GM12878 (cell line): ENCODE results near the gene PARP1. TPM values are rescaled to one million over a fixed set of nuclear protein-coding genes. Genes with fewer than 3 reads are reported as not detected.

Experiments
- CUX1 ChIP-seq: IDR thresholded peaks from 2 replicates; pipeline ENCODE4 v1.6.1; 2012; ENCODE audit warnings: improper control_type of control experiment, low read depth, low read length; ENCODE audit not compliant: insufficient replicate concordance
- NFIC ChIP-seq: IDR thresholded peaks from 2 replicates; pipeline ENCODE4 v1.6.1; 2012; ENCODE audit warnings: low read depth, mild to moderate bottlenecking, inconsistent platforms, low read length, moderate library complexity
- REST ChIP-seq: IDR thresholded peaks from 2 replicates; pipeline ENCODE4 v1.6.1; 2012; ENCODE audit warnings: mild to moderate bottlenecking, low read depth, low read length
- polyA plus RNA-seq, 11 experiments: library from polyadenylated mRNA; depleted of rRNA in 4 of 11; unstranded in 6 of 11; stranded (reverse) in 5 of 11; fragments of >200 nt; fragmentation: Nextera tagmentation in 4 of 11; fragmentation: Illumina TruSeq in 1 of 11; extraction: Ambion mirVana in 4 of 11; extraction: Trizol in 1 of 11; gene quantifications; 1 replicate in 1 of 11; 2 replicates in 10 of 11; pipeline versions ENCODE4 v1.2.1 to v1.2.3, GENCODE V29; 2011 to 2016; ENCODE audit warnings: inconsistent platforms in 2 of 11, missing spikeins in 2 of 11, low read depth in 1 of 11
- total RNA-seq, 4 experiments: library from RNA; depleted of rRNA in 3 of 4; stranded (reverse); fragments of >200 nt in 3 of 4; fragmentation: Illumina TruSeq in 1 of 4; extraction: Trizol in 1 of 4; gene quantifications; 2 replicates each; pipeline versions ENCODE4 v1.2.1 to v1.2.3, GENCODE V29; 2013 to 2021

PARP1 gene
- total and polyA plus RNA-seq, 10 of the 15 experiments (the other 5 are each of a cell fraction or from before 2014, with no cell fraction given), result 113 to 287 (median 265) TPM

GRCh38 chr1:226344441-226345259 lies 63.2 kb downstream of the PARP1 start (continued):
- TF ChIP-seq CUX1 (no peak), REST (no peak), NFIC (no peak)
